ENCODE data around the gene MYO9A. TPM values are rescaled to one million over a fixed set of nuclear protein-coding genes. Genes with fewer than 3 reads are reported as not detected.
A peak's percentile ranks its signal among the peaks of the same experiment; 100 is the strongest.

Gene MYO9A
- polyA plus RNA-seq, 3 donors, result 3.9 to 6.6 (median 5.0) TPM

DNA sequence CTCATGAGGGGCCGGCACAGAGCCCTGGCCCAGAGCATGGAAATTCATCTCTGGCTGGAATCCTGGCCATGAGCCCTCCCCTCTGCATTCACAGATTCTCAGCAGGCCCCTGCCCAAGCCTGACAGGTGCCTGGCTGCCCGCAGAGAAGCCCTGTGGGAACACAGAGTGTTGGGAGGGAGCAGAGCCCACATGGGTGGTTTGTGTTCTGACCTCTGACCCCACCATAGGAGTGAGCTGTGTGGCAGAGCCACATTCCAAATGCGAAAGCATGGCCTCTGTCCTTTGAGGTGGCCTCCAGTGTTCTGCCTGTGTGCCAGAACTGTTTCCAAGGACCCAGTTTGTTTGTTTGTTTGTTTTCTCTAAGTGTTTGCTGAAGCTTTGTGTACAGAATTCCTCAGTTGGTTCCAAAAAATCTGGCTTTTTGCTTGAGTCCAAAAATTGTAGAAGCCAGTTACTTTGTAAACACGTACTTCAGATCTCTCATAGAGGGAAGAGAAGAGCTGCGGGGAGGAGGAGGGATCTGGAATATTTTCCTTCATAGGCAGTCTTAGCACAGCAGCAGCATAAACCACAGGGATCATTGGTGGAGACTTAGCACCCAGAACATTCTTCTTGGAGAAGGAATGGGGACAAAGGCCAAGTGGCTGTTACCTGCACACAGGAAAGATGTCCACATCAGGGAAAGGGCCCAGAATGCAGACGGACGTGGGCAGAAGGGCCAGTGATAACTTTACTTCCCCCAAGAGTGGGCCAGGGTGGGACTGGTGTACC, 43.6 kb upstream of the MYO9A start:
- Histone ChIP-seq H3K79me2 (ENCODE audit: insufficient read depth, low read length) (no peaks in the 10 kb centered on the region), H3K36me3 (replicated peaks in 1 of 2; ENCODE audit: control insufficient read depth in 1 of 2, insufficient read depth in 2 of 2, low read length in 2 of 2) (no peaks in the 10 kb centered on the region), H3K27me3 (ENCODE audit: control insufficient read depth in 2 of 2, insufficient read depth in 2 of 2, low read length in 2 of 2) (no peaks in the 10 kb centered on the region), H3K4me2 (replicated peaks; ENCODE audit: extremely low read depth, low read length, poor library complexity, severe bottlenecking) (no peak overlapping the region), H3K9ac (ENCODE audit: insufficient read depth, low read length, poor library complexity, severe bottlenecking) (no peak overlapping the region), H4K20me1 (ENCODE audit: insufficient read depth, low read length) (no peaks in the 10 kb centered on the region), H3K9me3 (replicated peaks in 1 of 2; ENCODE audit: control insufficient read depth in 1 of 2, insufficient read depth in 1 of 2, low read length in 2 of 2) (no peaks in the 10 kb centered on the region), H3K4me3 (replicated peaks in 1 of 3; ENCODE audit: low read depth in 2 of 3, low read length in 3 of 3) (no peak overlapping the region), H3K4me1 (ENCODE audit: control insufficient read depth in 1 of 2, insufficient read depth in 2 of 2, low read length in 2 of 2) (peaks cover 7 to 8% of the 10 kb centered on the region in 2 donors), H2AFZ (ENCODE audit: insufficient read depth, low read depth, low read length, poor library complexity, severe bottlenecking) (no peak overlapping the region), H3K27ac (ENCODE audit: low read depth in 1 of 2, low read length in 2 of 2) (no peak overlapping the region)
- 93% methylated on average over 3 of the region's 7 CpGs for WGBS (ENCODE audit: insufficient coverage)
- H3K4me1 Mint-ChIP-seq, result peaks cover 7% of the 10 kb centered on the region
- TF ChIP-seq, protein P1, sequence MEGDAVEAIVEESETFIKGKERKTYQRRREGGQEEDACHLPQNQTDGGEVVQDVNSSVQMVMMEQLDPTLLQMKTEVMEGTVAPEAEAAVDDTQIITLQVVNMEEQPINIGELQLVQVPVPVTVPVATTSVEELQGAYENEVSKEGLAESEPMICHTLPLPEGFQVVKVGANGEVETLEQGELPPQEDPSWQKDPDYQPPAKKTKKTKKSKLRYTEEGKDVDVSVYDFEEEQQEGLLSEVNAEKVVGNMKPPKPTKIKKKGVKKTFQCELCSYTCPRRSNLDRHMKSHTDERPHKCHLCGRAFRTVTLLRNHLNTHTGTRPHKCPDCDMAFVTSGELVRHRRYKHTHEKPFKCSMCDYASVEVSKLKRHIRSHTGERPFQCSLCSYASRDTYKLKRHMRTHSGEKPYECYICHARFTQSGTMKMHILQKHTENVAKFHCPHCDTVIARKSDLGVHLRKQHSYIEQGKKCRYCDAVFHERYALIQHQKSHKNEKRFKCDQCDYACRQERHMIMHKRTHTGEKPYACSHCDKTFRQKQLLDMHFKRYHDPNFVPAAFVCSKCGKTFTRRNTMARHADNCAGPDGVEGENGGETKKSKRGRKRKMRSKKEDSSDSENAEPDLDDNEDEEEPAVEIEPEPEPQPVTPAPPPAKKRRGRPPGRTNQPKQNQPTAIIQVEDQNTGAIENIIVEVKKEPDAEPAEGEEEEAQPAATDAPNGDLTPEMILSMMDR (IDR thresholded peaks at IDR 0.05), result no peak
- H3K9me3 Mint-ChIP-seq, result peaks cover 0 to 1% (median 0%) of the 10 kb centered on the region in 7 donors
- no peak overlapping the region for H3K4me3 Mint-ChIP-seq
- H3K27me3 Mint-ChIP-seq (ENCODE audit: low read depth in 3 of 3), result peaks cover 2 to 6% (median 3%) of the 10 kb centered on the region in 3 donors
- no peaks in the 10 kb centered on the region for H3K36me3 Mint-ChIP-seq
- H3K27ac Mint-ChIP-seq, result peak overlapping the region in 1 of 7 donors; percentile 25
- intact Hi-C loops (cut with micrococcal nuclease), result no loop called here
- no peak for DNase-seq

DNA sequence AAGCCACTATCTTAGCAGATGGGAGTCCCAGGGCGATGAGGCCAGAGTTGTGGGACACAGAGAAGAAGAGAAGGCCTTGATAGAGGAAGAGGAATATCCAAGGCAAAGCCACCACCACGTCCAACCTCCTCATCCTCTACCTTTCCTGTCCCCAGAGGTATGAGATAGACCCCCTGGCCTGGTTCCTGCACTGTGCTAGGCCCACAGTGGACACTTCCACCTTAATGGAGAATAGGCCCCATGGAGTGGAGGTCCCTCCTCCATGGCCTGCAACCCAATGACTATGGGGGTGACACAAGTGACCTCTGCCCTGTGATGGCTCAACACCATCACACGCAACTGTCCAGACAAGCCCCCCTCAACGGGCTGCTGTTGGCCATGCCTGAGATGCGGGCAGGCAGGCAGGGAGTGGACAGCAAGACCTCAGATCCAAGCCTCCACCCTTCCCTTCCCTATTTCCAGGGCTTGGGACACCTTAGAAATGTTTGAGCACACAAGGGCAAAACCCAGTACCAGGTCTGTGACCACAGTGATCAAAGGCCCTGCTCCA, 42.8 kb upstream of the MYO9A start:
- Histone ChIP-seq H3K4me3 (replicated peaks in 1 of 3; ENCODE audit: low read depth in 2 of 3, low read length in 3 of 3) (no peak overlapping the region), H3K4me2 (replicated peaks; ENCODE audit: extremely low read depth, low read length, poor library complexity, severe bottlenecking) (no peak overlapping the region), H3K4me1 (ENCODE audit: control insufficient read depth in 1 of 2, insufficient read depth in 2 of 2, low read length in 2 of 2) (peaks cover 15% of the 10 kb centered on the region in 2 donors), H3K27ac (ENCODE audit: low read depth in 1 of 2, low read length in 2 of 2) (no peak overlapping the region), H3K9me3 (replicated peaks in 1 of 2; ENCODE audit: control insufficient read depth in 1 of 2, insufficient read depth in 1 of 2, low read length in 2 of 2) (no peaks in the 10 kb centered on the region), H3K36me3 (replicated peaks in 1 of 2; ENCODE audit: control insufficient read depth in 1 of 2, insufficient read depth in 2 of 2, low read length in 2 of 2) (no peaks in the 10 kb centered on the region), H4K20me1 (ENCODE audit: insufficient read depth, low read length) (no peaks in the 10 kb centered on the region), H3K79me2 (ENCODE audit: insufficient read depth, low read length) (no peaks in the 10 kb centered on the region), H2AFZ (ENCODE audit: insufficient read depth, low read depth, low read length, poor library complexity, severe bottlenecking) (no peak overlapping the region), H3K27me3 (ENCODE audit: control insufficient read depth in 2 of 2, insufficient read depth in 2 of 2, low read length in 2 of 2) (no peaks in the 10 kb centered on the region), H3K9ac (ENCODE audit: insufficient read depth, low read length, poor library complexity, severe bottlenecking) (no peak overlapping the region)
- intact Hi-C loops (cut with micrococcal nuclease), result no loop called here
- Mint-ChIP-seq H3K27ac (peak overlapping the region in 1 of 7 donors; percentile 55), H3K27me3 (ENCODE audit: low read depth in 3 of 3) (peaks cover 2 to 6% (median 3%) of the 10 kb centered on the region in 3 donors), H3K9me3 (no peaks in the 10 kb centered on the region), H3K4me1 (peaks cover 14% of the 10 kb centered on the region), H3K4me3 (no peak overlapping the region), H3K36me3 (no peaks in the 10 kb centered on the region)
- WGBS (ENCODE audit: insufficient coverage), result no CpG with 5 or more reads among the region's 5 CpGs
- TF ChIP-seq, protein P1 (IDR thresholded peaks at IDR 0.05), result no peak
- DNase-seq, result no peak
